Vagina (tissue), 2 donors: ENCODE measurements around the gene ZNHIT1.

Experiments used
- CTCF ChIP-seq, 3 experiments: fragments of 450-650 bp in 2 of 3; fragments of 200-600 bp in 1 of 3; sonication (generic) in 1 of 3; IDR thresholded peaks; one replicate each; pipeline ENCODE4 v1.5.1; 2017 to 2019; ENCODE audit warnings: antibody characterized with exemption in 3 of 3, mild to moderate bottlenecking in 2 of 3, moderate library complexity in 2 of 3
- POLR2A ChIP-seq, 2 donors: fragments of 450-650 bp; IDR thresholded peaks; one replicate each; pipeline ENCODE4 v1.6.1; 2017; ENCODE audit warnings: antibody characterized with exemption in 2 of 2, mild to moderate bottlenecking in 2 of 2, moderate library complexity in 2 of 2
- POLR2AphosphoS5 ChIP-seq, 2 donors: sonication (generic); formaldehyde crosslinking; IDR thresholded peaks; one replicate each; pipeline ENCODE4 v1.9.0; 2017; ENCODE audit warnings: antibody characterized with exemption in 2 of 2, mild to moderate bottlenecking in 2 of 2, low read depth in 1 of 2; ENCODE audit not compliant: insufficient read depth in 1 of 2

DNA sequence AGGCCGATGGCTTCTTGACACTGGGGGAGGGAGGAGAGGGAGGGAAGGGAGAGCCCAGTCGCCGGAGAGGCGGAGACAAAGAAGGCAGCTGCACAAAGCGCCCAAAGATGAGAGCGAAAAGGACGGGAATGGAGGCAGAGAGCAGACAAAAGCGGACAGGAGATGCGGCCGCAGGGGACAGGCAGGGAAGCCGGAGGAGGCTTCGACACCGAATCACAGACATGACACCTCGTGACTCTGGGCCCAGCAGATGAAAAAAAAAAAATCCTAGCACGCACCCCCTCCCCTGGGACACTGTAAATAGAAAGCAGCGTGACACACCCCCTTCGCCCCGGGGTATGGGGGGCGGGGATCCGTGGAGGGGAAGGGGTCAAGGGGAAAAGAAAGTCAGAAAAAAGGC is 38.8 kb upstream of the ZNHIT1 start:
- TF ChIP-seq POLR2A (IDR thresholded peaks at IDR 0.05) (no peak), CTCF (IDR thresholded peaks at IDR 0.05) (no peak), POLR2AphosphoS5 (IDR thresholded peaks at IDR 0.05; ENCODE audit: insufficient read depth in 1 of 2, low read depth in 1 of 2) (no peak)
